Heart left ventricle (tissue), 13 donors: Measurements from ENCODE around the gene IGFN1.
"Not testable (repeated sequence)": the region's sequence is repeated elsewhere in the genome, so short reads cannot be mapped to it uniquely, and the experiment has no call there.

ENCODE experiments used
- CTCF ChIP-seq, 12 donors: fragments of 200-600 bp; sonication (generic) in 4 of 12; IDR thresholded peaks; one replicate each; pipeline versions ENCODE4 v1.5.0 to v1.8.0; 2018 to 2022; ENCODE audit warnings: antibody characterized with exemption in 12 of 12, mild to moderate bottlenecking in 5 of 12
- POLR2A ChIP-seq, 2 donors: fragments of 450-650 bp; IDR thresholded peaks; one replicate each; pipeline ENCODE4 v1.6.1; 2017; ENCODE audit warnings: antibody characterized with exemption in 2 of 2, mild to moderate bottlenecking in 2 of 2, moderate library complexity in 2 of 2
- donor health status: ischemic (EF 13 %, LVEDD 7.1; RV severe dilation, severe dysfunction).
- donor health status: DM: no; HTN: yes; CAD: no.
- donor health status: DM: no; HTN: no; CAD: no.
- donor health status: ischemic (EF 25% LVEDD 6.9; RV normal size, moderate dysfunction).
- donor health status: ischemic (EF 25% LVEDD 5.7; RV mildly dilated, moderate dysfunction).
- donor health status: ischemic (EF 35%, LVEDD 5.7; RV mildly dilated, moderate dysfunction).
- donor health status: nonischemic (EF 11% LVEDD 7.7; RV severe dilation, severe dysfunction).
- donor health status: DM: yes; HTN: yes; CAD: no.
- donor health status: PGD.
- donor health status: ischemic (EF 29% LVEDD 5.4; RV normal size, mild dysfunction).
- donor health status: nonischemic (EF 23%, LVEDD 6.1; RV moderate dilation, normal function).

- TF ChIP-seq CTCF, POLR2A (IDR thresholded peaks at IDR 0.05): not testable (repeated sequence)
Measured at GRCh38 chr1:201239646-201240045, 49.0 kb downstream of the IGFN1 start.
